GM23338 (cell line): Measurements from ENCODE around the gene SLC6A3. TPM values are rescaled to one million over a fixed set of nuclear protein-coding genes. Genes with fewer than 3 reads are reported as not detected.

Experiments
- ATAC-seq: fragments of 200-7000 bp; cut with Tn5 transposase; 3 replicates; pipeline ENCODE4 v1.9.1; 2020
- DNase-seq: peaks from one replicate; pipeline ENCODE4 v3.0.0-alpha.2; 2015; ENCODE audit warnings: low spot score
- H2AFZ ChIP-seq: fragments of 200-600 bp; sonication (generic); 2 replicates; pipeline ENCODE4 v1.8.0; 2016; ENCODE audit warnings: antibody characterized with exemption, mild to moderate bottlenecking, moderate library complexity
- H3F3A ChIP-seq: fragments of 200-600 bp; sonication (generic); replicated peaks from 2 replicates; pipeline ENCODE4 v1.8.0; 2017; ENCODE audit warnings: antibody characterized with exemption, mixed run types, low read depth
- H3K27ac ChIP-seq: fragments of 200-600 bp; sonication (generic); 2 replicates; pipeline ENCODE4 v1.6.1; 2016; ENCODE audit warnings: low read depth
- H3K27me3 ChIP-seq: fragments of 200-600 bp; sonication (generic); 2 replicates; pipeline ENCODE4 v1.8.0; 2016; ENCODE audit warnings: mild to moderate bottlenecking, mixed run types, moderate library complexity; ENCODE audit not compliant: insufficient read depth
- H3K36me3 ChIP-seq: fragments of 200-600 bp; sonication (generic); 2 replicates; pipeline ENCODE4 v1.8.0; 2016; ENCODE audit warnings: mild to moderate bottlenecking; ENCODE audit not compliant: insufficient read depth
- H3K4me1 ChIP-seq: fragments of 200-600 bp; sonication (generic); 2 replicates; pipeline ENCODE4 v1.8.0; 2016; ENCODE audit warnings: mild to moderate bottlenecking, moderate library complexity; ENCODE audit not compliant: insufficient read depth
- H3K4me2 ChIP-seq: fragments of 200-600 bp; sonication (generic); 2 replicates; pipeline ENCODE4 v1.7.1; 2017; ENCODE audit warnings: mixed run types
- H3K4me3 ChIP-seq: fragments of 200-600 bp; sonication (generic); 2 replicates; pipeline ENCODE4 v1.6.1; 2016; ENCODE audit warnings: mixed run types
- H3K79me2 ChIP-seq: fragments of 200-600 bp; sonication (generic); replicated peaks from 2 replicates; pipeline ENCODE4 v1.8.0; 2017; ENCODE audit warnings: mild to moderate bottlenecking; ENCODE audit not compliant: insufficient read depth
- H3K9me2 ChIP-seq: fragments of 200-600 bp; sonication (generic); 2 replicates; pipeline ENCODE4 v1.8.0; 2017; ENCODE audit not compliant: insufficient read depth
- H4K20me1 ChIP-seq: fragments of 200-600 bp; sonication (generic); replicated peaks from 2 replicates; pipeline ENCODE4 v1.8.0; 2017; ENCODE audit warnings: mild to moderate bottlenecking; ENCODE audit not compliant: insufficient read depth
- H3K27ac Mint-ChIP-seq: 2 replicates; pipeline ENCODE4 v1.8.0; 2020; ENCODE audit warnings: inconsistent platforms, mild to moderate bottlenecking, moderate library complexity, mixed read lengths
- H3K27me3 Mint-ChIP-seq: 3 replicates; pipeline ENCODE4 v1.8.0; 2022; ENCODE audit warnings: low read depth, mild to moderate bottlenecking, moderate library complexity, mixed read lengths, inconsistent platforms; ENCODE audit not compliant: insufficient read depth, poor library complexity
- H3K36me3 Mint-ChIP-seq: 3 replicates; pipeline ENCODE4 v1.8.0; 2021; ENCODE audit warnings: low read depth, mild to moderate bottlenecking, inconsistent platforms, moderate library complexity, mixed read lengths
- H3K4me1 Mint-ChIP-seq: 3 replicates; pipeline ENCODE4 v1.8.0; 2020; ENCODE audit warnings: mild to moderate bottlenecking, inconsistent platforms, mixed read lengths
- H3K4me3 Mint-ChIP-seq: 3 replicates; pipeline ENCODE4 v1.8.0; 2021; ENCODE audit warnings: moderate library complexity, mild to moderate bottlenecking, inconsistent platforms, mixed read lengths
- H3K9me3 Mint-ChIP-seq: 3 replicates; pipeline ENCODE4 v1.8.0; 2020; ENCODE audit warnings: moderate library complexity, mild to moderate bottlenecking, inconsistent platforms, mixed read lengths
- CREB1 ChIP-seq: fragments of 250-450 bp; sonication (Bioruptor Pico); IDR thresholded peaks from 2 replicates; pipeline ENCODE4 v1.5.0; 2020; ENCODE audit warnings: low read depth, mild to moderate bottlenecking, moderate library complexity
- CTCF ChIP-seq, 2 experiments: fragments of 200-600 bp in 1 of 2; sonication (generic) in 1 of 2; conservative IDR thresholded peaks; 2 replicates each; pipeline versions ENCODE4 v1.5.1 to v1.6.1; 2016 to 2017; ENCODE audit warnings: antibody characterized with exemption in 2 of 2, low read depth in 2 of 2, mild to moderate bottlenecking in 2 of 2, moderate library complexity in 1 of 2
- ETS1 ChIP-seq: IDR thresholded peaks from 2 replicates; pipeline ENCODE4 v1.6.1; 2016; ENCODE audit warnings: antibody characterized with exemption
- EZH2phosphoT487 ChIP-seq: fragments of 200-600 bp; sonication (generic); IDR thresholded peaks from one replicate; pipeline ENCODE4 v1.8.1; 2018; ENCODE audit warnings: antibody characterized with exemption; ENCODE audit not compliant: unreplicated experiment
- STAT1 ChIP-seq: IDR thresholded peaks from one replicate; pipeline ENCODE4 v1.6.1; 2016; ENCODE audit warnings: antibody characterized with exemption; ENCODE audit not compliant: unreplicated experiment
- ZNF114 ChIP-seq: fragments of 250-450 bp; sonication (Bioruptor Pico); IDR thresholded peaks from 2 replicates; pipeline ENCODE4 v1.5.0; 2020; ENCODE audit warnings: mild to moderate bottlenecking, moderate library complexity
- ZNF331 ChIP-seq: fragments of 250-450 bp; sonication (Bioruptor Pico); IDR thresholded peaks from 2 replicates; pipeline ENCODE4 v1.5.0; 2020; ENCODE audit warnings: low read depth, mild to moderate bottlenecking, moderate library complexity
- polyA plus RNA-seq: library from polyadenylated mRNA; unstranded; fragments of >200 nt; fragmentation: Nextera tagmentation; extraction: Ambion mirVana; gene quantifications from 2 replicates; pipeline ENCODE4 v1.2.1, GENCODE V29; 2016
- total RNA-seq: library from RNA; depleted of rRNA; stranded (reverse); fragments of >200 nt; shearing (Covaris generic); gene quantifications from 2 replicates; pipeline ENCODE4 v1.2.3, GENCODE V29; 2014
- TF ChIP-seq, protein P1 (sequence below): IDR thresholded peaks from one replicate; pipeline ENCODE4 v1.6.1; 2018; ENCODE audit warnings: antibody characterized with exemption; ENCODE audit not compliant: unreplicated experiment
- TF ChIP-seq, protein P2 (sequence below): fragments of 250-450 bp; sonication (Bioruptor Pico); IDR thresholded peaks from 2 replicates; pipeline ENCODE4 v1.5.0; 2020; ENCODE audit warnings: mild to moderate bottlenecking, moderate library complexity

The SLC6A3 gene
- total and polyA plus RNA-seq, 2 experiments from 2014 or later = 0.76 to 1.0 TPM

DNA sequence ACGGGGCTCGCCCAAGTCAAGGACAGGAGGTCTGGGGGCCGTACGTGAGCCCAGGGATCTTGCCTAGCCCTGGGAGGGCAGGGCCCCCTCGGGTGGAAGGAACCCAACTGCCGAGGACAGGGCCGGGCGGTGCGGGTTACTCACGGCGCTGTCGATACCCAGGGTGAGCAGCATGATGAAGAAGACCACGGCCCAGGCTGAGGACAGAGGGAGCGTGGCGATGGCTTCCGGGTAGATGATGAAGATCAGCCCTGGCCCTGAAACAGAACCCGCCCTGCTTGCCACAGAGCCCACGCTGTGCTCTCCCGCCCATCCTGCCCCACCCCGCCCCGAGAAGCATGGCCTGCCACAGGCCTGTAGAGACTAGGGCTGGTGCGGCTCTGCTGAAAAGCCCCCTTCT is 34.1 kb downstream of the SLC6A3 start (continued):
- TF ChIP-seq, protein P1, sequence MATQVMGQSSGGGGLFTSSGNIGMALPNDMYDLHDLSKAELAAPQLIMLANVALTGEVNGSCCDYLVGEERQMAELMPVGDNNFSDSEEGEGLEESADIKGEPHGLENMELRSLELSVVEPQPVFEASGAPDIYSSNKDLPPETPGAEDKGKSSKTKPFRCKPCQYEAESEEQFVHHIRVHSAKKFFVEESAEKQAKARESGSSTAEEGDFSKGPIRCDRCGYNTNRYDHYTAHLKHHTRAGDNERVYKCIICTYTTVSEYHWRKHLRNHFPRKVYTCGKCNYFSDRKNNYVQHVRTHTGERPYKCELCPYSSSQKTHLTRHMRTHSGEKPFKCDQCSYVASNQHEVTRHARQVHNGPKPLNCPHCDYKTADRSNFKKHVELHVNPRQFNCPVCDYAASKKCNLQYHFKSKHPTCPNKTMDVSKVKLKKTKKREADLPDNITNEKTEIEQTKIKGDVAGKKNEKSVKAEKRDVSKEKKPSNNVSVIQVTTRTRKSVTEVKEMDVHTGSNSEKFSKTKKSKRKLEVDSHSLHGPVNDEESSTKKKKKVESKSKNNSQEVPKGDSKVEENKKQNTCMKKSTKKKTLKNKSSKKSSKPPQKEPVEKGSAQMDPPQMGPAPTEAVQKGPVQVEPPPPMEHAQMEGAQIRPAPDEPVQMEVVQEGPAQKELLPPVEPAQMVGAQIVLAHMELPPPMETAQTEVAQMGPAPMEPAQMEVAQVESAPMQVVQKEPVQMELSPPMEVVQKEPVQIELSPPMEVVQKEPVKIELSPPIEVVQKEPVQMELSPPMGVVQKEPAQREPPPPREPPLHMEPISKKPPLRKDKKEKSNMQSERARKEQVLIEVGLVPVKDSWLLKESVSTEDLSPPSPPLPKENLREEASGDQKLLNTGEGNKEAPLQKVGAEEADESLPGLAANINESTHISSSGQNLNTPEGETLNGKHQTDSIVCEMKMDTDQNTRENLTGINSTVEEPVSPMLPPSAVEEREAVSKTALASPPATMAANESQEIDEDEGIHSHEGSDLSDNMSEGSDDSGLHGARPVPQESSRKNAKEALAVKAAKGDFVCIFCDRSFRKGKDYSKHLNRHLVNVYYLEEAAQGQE = no peak
- TF ChIP-seq EZH2phosphoT487 = no peak
- TF ChIP-seq CTCF (conservative IDR thresholded peaks at IDR 0.05; ENCODE audit: low read depth in 2 of 2) = no peak
- TF ChIP-seq ZNF331 (CRISPR knock-in tag) = no peak
- no peak for TF ChIP-seq ETS1
- TF ChIP-seq ZNF114 (CRISPR knock-in tag) = no peak
- no peak for TF ChIP-seq STAT1

GRCh38 chr5:1410156-1411014 is 34.9 kb downstream of the SLC6A3 start:
- Histone ChIP-seq H3K4me1 (peaks cover 13% of the 10 kb centered on the region), H3K79me2 (no peaks in the 10 kb centered on the region), H3K27ac (no peak overlapping the region), H3K4me2 (no peak overlapping the region), H2AFZ (no peak overlapping the region), H3K4me3 (no peak overlapping the region), H3K27me3 (no peaks in the 10 kb centered on the region), H3K36me3 (no peaks in the 10 kb centered on the region), H3F3A (peaks cover 4% of the 10 kb centered on the region; the same call in 1 of the 2 replicates), H3K9me2 (no peaks in the 10 kb centered on the region), H4K20me1 (no peaks in the 10 kb centered on the region)
- Mint-ChIP-seq H3K36me3 (no peaks in the 10 kb centered on the region), H3K9me3 (no peaks in the 10 kb centered on the region), H3K27me3 (peaks cover 15% of the 10 kb centered on the region), H3K4me3 (no peak overlapping the region), H3K4me1 (peaks cover 20% of the 10 kb centered on the region), H3K27ac (no peak overlapping the region; the same call in 1 of the 2 replicates)
- ATAC-seq (no peak), DNase-seq (no peak)
- TF ChIP-seq CREB1 (CRISPR knock-in tag) = no peak
- no peak for TF ChIP-seq ETS1
- TF ChIP-seq, protein P2, sequence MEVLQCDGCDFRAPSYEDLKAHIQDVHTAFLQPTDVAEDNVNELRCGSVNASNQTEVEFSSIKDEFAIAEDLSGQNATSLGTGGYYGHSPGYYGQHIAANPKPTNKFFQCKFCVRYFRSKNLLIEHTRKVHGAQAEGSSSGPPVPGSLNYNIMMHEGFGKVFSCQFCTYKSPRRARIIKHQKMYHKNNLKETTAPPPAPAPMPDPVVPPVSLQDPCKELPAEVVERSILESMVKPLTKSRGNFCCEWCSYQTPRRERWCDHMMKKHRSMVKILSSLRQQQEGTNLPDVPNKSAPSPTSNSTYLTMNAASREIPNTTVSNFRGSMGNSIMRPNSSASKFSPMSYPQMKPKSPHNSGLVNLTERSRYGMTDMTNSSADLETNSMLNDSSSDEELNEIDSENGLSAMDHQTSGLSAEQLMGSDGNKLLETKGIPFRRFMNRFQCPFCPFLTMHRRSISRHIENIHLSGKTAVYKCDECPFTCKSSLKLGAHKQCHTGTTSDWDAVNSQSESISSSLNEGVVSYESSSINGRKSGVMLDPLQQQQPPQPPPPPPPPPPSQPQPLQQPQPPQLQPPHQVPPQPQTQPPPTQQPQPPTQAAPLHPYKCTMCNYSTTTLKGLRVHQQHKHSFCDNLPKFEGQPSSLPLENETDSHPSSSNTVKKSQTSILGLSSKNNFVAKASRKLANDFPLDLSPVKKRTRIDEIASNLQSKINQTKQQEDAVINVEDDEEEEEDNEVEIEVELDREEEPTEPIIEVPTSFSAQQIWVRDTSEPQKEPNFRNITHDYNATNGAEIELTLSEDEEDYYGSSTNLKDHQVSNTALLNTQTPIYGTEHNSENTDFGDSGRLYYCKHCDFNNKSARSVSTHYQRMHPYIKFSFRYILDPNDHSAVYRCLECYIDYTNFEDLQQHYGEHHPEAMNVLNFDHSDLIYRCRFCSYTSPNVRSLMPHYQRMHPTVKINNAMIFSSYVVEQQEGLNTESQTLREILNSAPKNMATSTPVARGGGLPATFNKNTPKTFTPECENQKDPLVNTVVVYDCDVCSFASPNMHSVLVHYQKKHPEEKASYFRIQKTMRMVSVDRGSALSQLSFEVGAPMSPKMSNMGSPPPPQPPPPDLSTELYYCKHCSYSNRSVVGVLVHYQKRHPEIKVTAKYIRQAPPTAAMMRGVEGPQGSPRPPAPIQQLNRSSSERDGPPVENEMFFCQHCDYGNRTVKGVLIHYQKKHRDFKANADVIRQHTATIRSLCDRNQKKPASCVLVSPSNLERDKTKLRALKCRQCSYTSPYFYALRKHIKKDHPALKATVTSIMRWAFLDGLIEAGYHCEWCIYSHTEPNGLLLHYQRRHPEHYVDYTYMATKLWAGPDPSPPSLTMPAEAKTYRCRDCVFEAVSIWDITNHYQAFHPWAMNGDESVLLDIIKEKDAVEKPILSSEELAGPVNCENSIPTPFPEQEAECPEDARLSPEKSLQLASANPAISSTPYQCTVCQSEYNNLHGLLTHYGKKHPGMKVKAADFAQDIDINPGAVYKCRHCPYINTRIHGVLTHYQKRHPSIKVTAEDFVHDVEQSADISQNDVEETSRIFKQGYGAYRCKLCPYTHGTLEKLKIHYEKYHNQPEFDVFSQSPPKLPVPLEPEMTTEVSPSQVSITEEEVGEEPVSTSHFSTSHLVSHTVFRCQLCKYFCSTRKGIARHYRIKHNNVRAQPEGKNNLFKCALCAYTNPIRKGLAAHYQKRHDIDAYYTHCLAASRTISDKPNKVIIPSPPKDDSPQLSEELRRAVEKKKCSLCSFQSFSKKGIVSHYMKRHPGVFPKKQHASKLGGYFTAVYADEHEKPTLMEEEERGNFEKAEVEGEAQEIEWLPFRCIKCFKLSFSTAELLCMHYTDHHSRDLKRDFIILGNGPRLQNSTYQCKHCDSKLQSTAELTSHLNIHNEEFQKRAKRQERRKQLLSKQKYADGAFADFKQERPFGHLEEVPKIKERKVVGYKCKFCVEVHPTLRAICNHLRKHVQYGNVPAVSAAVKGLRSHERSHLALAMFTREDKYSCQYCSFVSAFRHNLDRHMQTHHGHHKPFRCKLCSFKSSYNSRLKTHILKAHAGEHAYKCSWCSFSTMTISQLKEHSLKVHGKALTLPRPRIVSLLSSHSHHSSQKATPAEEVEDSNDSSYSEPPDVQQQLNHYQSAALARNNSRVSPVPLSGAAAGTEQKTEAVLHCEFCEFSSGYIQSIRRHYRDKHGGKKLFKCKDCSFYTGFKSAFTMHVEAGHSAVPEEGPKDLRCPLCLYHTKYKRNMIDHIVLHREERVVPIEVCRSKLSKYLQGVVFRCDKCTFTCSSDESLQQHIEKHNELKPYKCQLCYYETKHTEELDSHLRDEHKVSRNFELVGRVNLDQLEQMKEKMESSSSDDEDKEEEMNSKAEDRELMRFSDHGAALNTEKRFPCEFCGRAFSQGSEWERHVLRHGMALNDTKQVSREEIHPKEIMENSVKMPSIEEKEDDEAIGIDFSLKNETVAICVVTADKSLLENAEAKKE = no peak
- no peak for TF ChIP-seq EZH2phosphoT487
